ENCODE measurements around the gene LAMTOR3. TPM values are rescaled to one million over a fixed set of nuclear protein-coding genes. Genes with fewer than 3 reads are reported as not detected.
A peak's percentile ranks its signal among the peaks of the same experiment; 100 is the strongest.

Gene LAMTOR3
- total and polyA plus RNA-seq, 11 donors, result 26.6 to 40.0 (median 34.1) TPM

- H3K4me1 ChIP-seq, result no peaks in the 10 kb centered on the region
Observed at GRCh38 chr4:99915449-99915848, 21.2 kb upstream of the LAMTOR3 start.

GRCh38 chr4:99894998-99895397 is 771 bp upstream of the LAMTOR3 start:
- Histone ChIP-seq H3K4me3 (peak overlapping the region in 11 of 12 donors; percentile 75 to 93 (median 87)), H3K4me1 (peaks cover 0 to 47% (median 23%) of the 10 kb centered on the region in 12 donors), H3K27ac (peak overlapping the region in 10 of 12 donors; percentile 62 to 87 (median 84)), H3K9me3 (no peaks in the 10 kb centered on the region), H3K36me3 (peaks cover 0 to 43% (median under 1%) of the 10 kb centered on the region in 9 donors), H3K27me3 (no peaks in the 10 kb centered on the region)
- no peak for ATAC-seq
- intact Hi-C loops (cut with DNase I), result loop anchor here (2.0 to 10.0 kb wide), 9 partner anchors 47 to 333 kb away; partner anchors contain the start of genes TRMT10A (in 7 of the 10), DNAJB14 (in 6 of the 10) and H2AZ1 (in 1 of the 10)
- TF ChIP-seq CTCF (IDR thresholded peaks at IDR 0.05), result no peak
- no peak for TF ChIP-seq POLR2A (IDR thresholded peaks at IDR 0.05)
- WGBS, 4 donors, result 93 to 95% (median 94%) methylated on average over 16 of the region's 16 CpGs
- DNase-seq, result peak in 1 of 5 donors; percentile 29

More at GRCh38 chr4:99915449-99915848, 21.2 kb upstream of the LAMTOR3 start:
- intact Hi-C loops (cut with DNase I), result no loop called here
- TF ChIP-seq CTCF (IDR thresholded peaks at IDR 0.05) (no peak), POLR2A (IDR thresholded peaks at IDR 0.05) (no peak)
- Histone ChIP-seq H3K27me3 (no peaks in the 10 kb centered on the region), H3K4me3 (no peak overlapping the region), H3K9me3 (peaks cover 0 to 13% (median 2%) of the 10 kb centered on the region in 12 donors), H3K36me3 (peaks cover 0 to 61% (median 42%) of the 10 kb centered on the region in 9 donors), H3K27ac (no peak overlapping the region)
- 90 to 96% (median 94%) methylated on average over 2 of the region's 2 CpGs for WGBS, 4 donors
- DNase-seq (no peak), ATAC-seq (no peak)

- no peak for ATAC-seq
Observed at GRCh38 chr4:99893839-99894160, 427 bp downstream of the LAMTOR3 start.

More at GRCh38 chr4:99893839-99894160, 427 bp downstream of the LAMTOR3 start:
- Histone ChIP-seq H3K27me3 (no peaks in the 10 kb centered on the region), H3K36me3 (peaks cover 0 to 39% (median 8%) of the 10 kb centered on the region in 9 donors), H3K9me3 (no peaks in the 10 kb centered on the region), H3K27ac (peak overlapping the region; percentile 48 to 87 (median 82)), H3K4me1 (peaks cover 0 to 47% (median 23%) of the 10 kb centered on the region in 12 donors), H3K4me3 (peak overlapping the region; percentile 74 to 93 (median 86))
- 1 to 3% (median 1%) methylated on average over 10 to 12 of the region's 12 CpGs for WGBS, 4 donors
- intact Hi-C loops (cut with DNase I), result loop anchor here in 9 of 10 donors (2.0 to 10.0 kb wide), 8 partner anchors 53 to 331 kb away; partner anchors contain the start of genes TRMT10A (in 7 of the 9), DNAJB14 (in 5 of the 9) and H2AZ1 (in 1 of the 9)
- TF ChIP-seq CTCF (IDR thresholded peaks at IDR 0.05), result no peak
- no peak for TF ChIP-seq POLR2A (IDR thresholded peaks at IDR 0.05)
- peak in 1 of 5 donors; percentile 24 for DNase-seq

Measured in heart left ventricle (tissue), 16 donors.